HepG2 (cell line): ENCODE results near the gene RASA2. TPM values are rescaled to one million over a fixed set of nuclear protein-coding genes. Genes with fewer than 3 reads are reported as not detected.

ENCODE experiments used
- ATAC-seq: fragments of 200-7000 bp; cut with Tn5 transposase; 3 replicates; pipeline ENCODE4 v1.9.1; 2020; ENCODE audit warnings: mild to moderate bottlenecking, moderate library complexity
- BruUV-seq: library from RNA; stranded (reverse); fragments of 400-500 nt; replicated peaks from 2 replicates; lab custom pipeline; 2021; lab: Mats Ljungman, UMichigan
- CTCF ChIA-PET: fragments of 300-600 bp; formaldehyde crosslinking; extraction: SDS; loops from one replicate; lab custom pipeline; 2021; ENCODE audit warnings: low total read pairs, inconsistent platforms, low intra/inter-chr PET ratio; lab: Yijun Ruan, JAX
- POLR2A ChIA-PET: fragments of 350-600 bp; sonication (Branson Sonifier 250); formaldehyde crosslinking; loops from one replicate; lab custom pipeline; 2020; ENCODE audit warnings: antibody characterized with exemption, inconsistent platforms; lab: Yijun Ruan, JAX
- DNase-seq: peaks from one replicate; pipeline ENCODE4 v3.0.0-alpha.2; 2015; ENCODE audit warnings: low spot score
- FAIRE-seq: peaks from 3 replicates; lab custom pipeline; 2011; peaks lifted over from hg19 to GRCh38; lab: Jason Lieb, UNC
- H2AFZ ChIP-seq: one replicate; pipeline ENCODE4 v1.6.1; 2011; ENCODE audit warnings: low read length, inconsistent platforms
- H3K27ac ChIP-seq: fragments of 300-600 bp; 3 replicates; pipeline ENCODE4 v1.8.0; 2011; ENCODE audit warnings: mixed run types, mild to moderate bottlenecking, mixed read lengths, low read length, inconsistent platforms; ENCODE audit not compliant: insufficient read depth; ENCODE audit errors: extremely low read length
- H3K27me3 ChIP-seq, 2 experiments: fragments of 200-600 bp in 1 of 2; 2 replicates in 1 of 2; 3 replicates in 1 of 2; pipeline versions ENCODE4 v1.6.0 to v1.8.0; 2011; ENCODE audit warnings: low read length in 2 of 2, mild to moderate bottlenecking in 2 of 2, moderate library complexity in 2 of 2, inconsistent platforms in 1 of 2; ENCODE audit not compliant: insufficient read depth in 2 of 2, control insufficient read depth in 1 of 2
- H3K36me3 ChIP-seq, 2 experiments: fragments of 200-600 bp in 1 of 2; replicated peaks in 1 of 2; 2 replicates in 1 of 2; 3 replicates in 1 of 2; pipeline versions ENCODE4 v1.5.1 to v1.8.0; 2011; ENCODE audit warnings: low read length in 2 of 2, inconsistent platforms in 1 of 2; ENCODE audit not compliant: insufficient read depth in 2 of 2, control insufficient read depth in 1 of 2
- H3K4me1 ChIP-seq: 2 replicates; pipeline ENCODE4 v1.5.1; 2012; ENCODE audit warnings: low read length, inconsistent platforms; ENCODE audit not compliant: insufficient read depth
- H3K4me2 ChIP-seq: 2 replicates; pipeline ENCODE4 v1.6.0; 2011; ENCODE audit warnings: low read depth, low read length, inconsistent platforms
- H3K4me3 ChIP-seq, 3 experiments: fragments of 200-600 bp in 1 of 3; sonication (generic), shearing (Covaris generic) in 1 of 3; replicated peaks in 1 of 3; 2 replicates each; pipeline ENCODE4 v1.5.1; 2011 to 2016; ENCODE audit warnings: low read length in 3 of 3, inconsistent platforms in 2 of 3, low read depth in 2 of 3, mild to moderate bottlenecking in 2 of 3, control low read depth in 1 of 3, mixed read lengths in 1 of 3; ENCODE audit not compliant: insufficient read depth in 1 of 3
- H3K79me2 ChIP-seq: one replicate; pipeline ENCODE4 v1.6.1; 2011; ENCODE audit warnings: low read length, inconsistent platforms; ENCODE audit not compliant: insufficient read depth
- H3K9ac ChIP-seq: 2 replicates; pipeline ENCODE4 v1.6.0; 2011; ENCODE audit warnings: mild to moderate bottlenecking, low read depth, low read length, inconsistent platforms; ENCODE audit not compliant: insufficient read depth
- H3K9me3 ChIP-seq: 2 replicates; pipeline ENCODE4 v1.5.1; 2012; ENCODE audit warnings: mild to moderate bottlenecking, low read length
- H4K20me1 ChIP-seq: 2 replicates; pipeline ENCODE4 v1.6.0; 2011; ENCODE audit warnings: inconsistent platforms, mild to moderate bottlenecking, low read length, moderate library complexity; ENCODE audit not compliant: insufficient read depth
- ATM ChIP-seq: fragments of 450-650 bp; IDR thresholded peaks from 2 replicates; pipeline ENCODE4 v1.7.1; 2017; ENCODE audit warnings: mild to moderate bottlenecking, borderline replicate concordance
- MYNN ChIP-seq: sonication (generic); formaldehyde crosslinking; IDR thresholded peaks from 2 replicates; pipeline ENCODE4 v1.4.0; 2020; ENCODE audit warnings: mild to moderate bottlenecking, low read depth, missing genetic modification reagents
- SCMH1 ChIP-seq: sonication (generic); formaldehyde crosslinking; IDR thresholded peaks from 2 replicates; pipeline ENCODE4 v1.9.0; 2021; ENCODE audit warnings: missing genetic modification reagents, mild to moderate bottlenecking, borderline replicate concordance
- ZNF547 ChIP-seq: sonication (generic); formaldehyde crosslinking; IDR thresholded peaks from 2 replicates; pipeline ENCODE4 v1.5.1; 2020; ENCODE audit warnings: mild to moderate bottlenecking, missing genetic modification reagents
- WGBS: methylation state at CpG from one replicate; pipeline ENCODE4 v1.1.6; 2017; ENCODE audit warnings: low lambda C conversion rate; 5-methylcytosine and 5-hydroxymethylcytosine counted together
- in situ Hi-C: cut with HindIII; loops from 2 replicates; pipeline ENCODE4 v1.10.0; 2017; ENCODE audit warnings: low pct_unique_long_range_greater_than_20kb; ENCODE audit not compliant: extremely low pct_ligation_motif_present
- intact Hi-C: fragments of 100-400 bp; cut with micrococcal nuclease; formaldehyde crosslinking; loops from one replicate; pipeline ENCODE4 v1.10.0; 2022; ENCODE audit not compliant: unreplicated experiment
- polyA plus RNA-seq, 8 experiments: library from polyadenylated mRNA; depleted of rRNA in 3 of 8; stranded (reverse) in 7 of 8; unstranded in 1 of 8; fragments of >200 nt; fragmentation: Illumina TruSeq in 4 of 8; extraction: Trizol in 4 of 8; gene quantifications; 2 replicates each; pipeline versions ENCODE4 v1.2.1 to v1.2.3, GENCODE V29; 2011 to 2016; ENCODE audit warnings: low read depth in 4 of 8, missing spikeins in 1 of 8, mixed read lengths in 1 of 8; ENCODE audit not compliant: insufficient read depth in 1 of 8
- total RNA-seq, 5 experiments: library from RNA; depleted of rRNA; stranded (reverse); fragments of >200 nt; fragmentation: Illumina TruSeq; extraction: Trizol; gene quantifications; 2 replicates each; pipeline ENCODE4 v1.2.3, GENCODE V29; 2016; ENCODE audit warnings: low read depth in 1 of 5
- TF ChIP-seq, protein P1 (sequence below): sonication (generic); formaldehyde crosslinking; IDR thresholded peaks from one replicate; pipeline ENCODE4 v1.5.1; 2020; ENCODE audit warnings: mild to moderate bottlenecking, missing genetic modification reagents; ENCODE audit errors: not compliant biosample characterization
- TF ChIP-seq, protein P2 (sequence below): sonication (generic); formaldehyde crosslinking; IDR thresholded peaks from 2 replicates; pipeline ENCODE4 v1.4.0; 2020; ENCODE audit warnings: mild to moderate bottlenecking, missing genetic modification reagents
- TF ChIP-seq, protein P3 (sequence below): sonication (generic); formaldehyde crosslinking; IDR thresholded peaks from 2 replicates; pipeline ENCODE4 v1.4.0; 2020; ENCODE audit warnings: mild to moderate bottlenecking, missing genetic modification reagents

RASA2 gene
- total and polyA plus RNA-seq, 2 of the 13 experiments (the other 11 are each of a cell fraction or from before 2014, with no cell fraction given): 5.4 to 8.5 TPM

DNA sequence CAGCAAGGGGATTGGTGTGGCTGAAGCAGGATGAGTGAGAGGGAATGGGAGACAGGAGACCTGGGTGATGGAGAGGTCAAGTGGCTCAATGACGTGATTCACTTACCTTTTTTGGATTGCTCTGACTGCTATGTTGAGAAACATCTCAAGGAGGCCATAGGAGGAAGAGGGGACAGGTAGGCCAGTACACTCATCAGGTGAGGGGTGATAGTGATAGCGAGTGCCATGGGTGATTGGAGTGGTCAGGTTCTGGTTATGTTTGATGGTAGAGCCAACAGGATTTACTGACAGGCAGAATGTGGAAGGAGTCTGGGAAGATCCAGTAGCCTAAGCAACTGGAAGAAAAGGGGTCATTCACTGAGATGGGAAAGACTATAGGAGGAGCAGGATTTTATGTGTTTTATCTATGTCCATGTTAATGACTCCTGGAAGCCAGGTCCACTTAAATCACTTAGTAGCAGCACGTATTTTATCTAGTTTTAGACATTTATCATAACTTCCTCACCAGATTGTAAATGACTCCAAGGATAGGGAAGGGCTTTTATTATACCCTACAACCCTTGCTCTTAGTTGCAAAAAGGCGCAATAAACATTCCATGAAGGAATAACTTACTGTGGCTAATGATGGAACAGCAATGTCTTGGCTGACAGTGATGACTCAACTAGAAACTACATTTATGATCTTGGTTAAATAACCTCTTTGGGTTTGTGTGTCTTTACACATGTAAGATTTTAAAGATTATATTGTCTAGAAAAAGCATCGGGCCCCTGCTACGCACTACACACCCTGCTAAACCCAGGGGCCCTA, 131.5 kb downstream of the RASA2 start:
- Histone ChIP-seq H3K27ac (no peak overlapping the region), H3K4me3 (no peak overlapping the region), H2AFZ (no peak overlapping the region), H3K9ac (no peak overlapping the region), H3K4me1 (no peaks in the 10 kb centered on the region), H3K36me3 (no peaks in the 10 kb centered on the region), H3K79me2 (no peaks in the 10 kb centered on the region), H3K27me3 (no peaks in the 10 kb centered on the region; a peak in 1 of 5 replicates), H4K20me1 (no peaks in the 10 kb centered on the region), H3K9me3 (no peaks in the 10 kb centered on the region), H3K4me2 (no peak overlapping the region)
- BruUV-seq: no TSS peak
- ChIA-PET POLR2A (no interaction called here), CTCF (no interaction called here)
- TF ChIP-seq SCMH1: no peak
- TF ChIP-seq ZNF547 (CRISPR knock-in tag): no peak
- 93% methylated on average over 6 of the region's 6 CpGs for WGBS
- FAIRE-seq (no peak), DNase-seq (no peak), ATAC-seq (no peak)
- in situ Hi-C loops: no loop called here
- intact Hi-C loops: no loop called here

DNA sequence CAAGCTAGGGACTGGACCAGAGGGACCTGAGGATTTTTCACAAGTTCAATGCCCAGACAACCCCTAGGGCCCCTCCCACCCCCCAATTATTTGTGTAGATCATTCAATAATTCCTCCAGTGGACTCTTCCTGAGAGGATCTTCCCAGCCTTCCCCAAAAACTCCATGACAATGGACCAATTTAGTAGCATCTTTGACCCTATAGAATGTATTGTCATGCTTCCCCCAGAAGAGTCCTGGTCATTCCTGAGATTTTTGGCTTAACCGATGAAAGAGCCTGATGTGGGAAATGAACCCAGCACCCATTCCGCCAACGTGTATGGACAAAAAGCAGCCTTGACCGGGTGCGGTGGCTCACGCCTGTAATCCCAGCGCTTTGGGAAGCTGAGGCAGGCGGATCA, 132.1 kb downstream of the RASA2 start:
- H3K4me3 ChIP-seq: no peak overlapping the region
- no peak overlapping the region for H3K27ac ChIP-seq
- H3K79me2 ChIP-seq: no peaks in the 10 kb centered on the region
- H3K4me2 ChIP-seq: no peak overlapping the region
- 94% methylated on average over 8 of the region's 8 CpGs for WGBS
- H3K4me1 ChIP-seq: no peaks in the 10 kb centered on the region
- FAIRE-seq: no peak
- ATAC-seq: no peak
- ChIA-PET CTCF (no interaction called here), POLR2A (no interaction called here)
- H2AFZ ChIP-seq: no peak overlapping the region
- H3K27me3 ChIP-seq: peaks cover 0 to 2% of the 10 kb centered on the region in 2 experiments; a peak in 1 of 5 replicates
- no peaks in the 10 kb centered on the region for H4K20me1 ChIP-seq
- H3K9me3 ChIP-seq: no peaks in the 10 kb centered on the region
- BruUV-seq: no TSS peak
- in situ Hi-C loops (no loop called here), intact Hi-C loops (no loop called here)
- DNase-seq: no peak
- no peaks in the 10 kb centered on the region for H3K36me3 ChIP-seq
- no peak overlapping the region for H3K9ac ChIP-seq
- TF ChIP-seq MYNN (CRISPR knock-in tag) (no peak), ATM (no peak)
- TF ChIP-seq, protein P1, sequence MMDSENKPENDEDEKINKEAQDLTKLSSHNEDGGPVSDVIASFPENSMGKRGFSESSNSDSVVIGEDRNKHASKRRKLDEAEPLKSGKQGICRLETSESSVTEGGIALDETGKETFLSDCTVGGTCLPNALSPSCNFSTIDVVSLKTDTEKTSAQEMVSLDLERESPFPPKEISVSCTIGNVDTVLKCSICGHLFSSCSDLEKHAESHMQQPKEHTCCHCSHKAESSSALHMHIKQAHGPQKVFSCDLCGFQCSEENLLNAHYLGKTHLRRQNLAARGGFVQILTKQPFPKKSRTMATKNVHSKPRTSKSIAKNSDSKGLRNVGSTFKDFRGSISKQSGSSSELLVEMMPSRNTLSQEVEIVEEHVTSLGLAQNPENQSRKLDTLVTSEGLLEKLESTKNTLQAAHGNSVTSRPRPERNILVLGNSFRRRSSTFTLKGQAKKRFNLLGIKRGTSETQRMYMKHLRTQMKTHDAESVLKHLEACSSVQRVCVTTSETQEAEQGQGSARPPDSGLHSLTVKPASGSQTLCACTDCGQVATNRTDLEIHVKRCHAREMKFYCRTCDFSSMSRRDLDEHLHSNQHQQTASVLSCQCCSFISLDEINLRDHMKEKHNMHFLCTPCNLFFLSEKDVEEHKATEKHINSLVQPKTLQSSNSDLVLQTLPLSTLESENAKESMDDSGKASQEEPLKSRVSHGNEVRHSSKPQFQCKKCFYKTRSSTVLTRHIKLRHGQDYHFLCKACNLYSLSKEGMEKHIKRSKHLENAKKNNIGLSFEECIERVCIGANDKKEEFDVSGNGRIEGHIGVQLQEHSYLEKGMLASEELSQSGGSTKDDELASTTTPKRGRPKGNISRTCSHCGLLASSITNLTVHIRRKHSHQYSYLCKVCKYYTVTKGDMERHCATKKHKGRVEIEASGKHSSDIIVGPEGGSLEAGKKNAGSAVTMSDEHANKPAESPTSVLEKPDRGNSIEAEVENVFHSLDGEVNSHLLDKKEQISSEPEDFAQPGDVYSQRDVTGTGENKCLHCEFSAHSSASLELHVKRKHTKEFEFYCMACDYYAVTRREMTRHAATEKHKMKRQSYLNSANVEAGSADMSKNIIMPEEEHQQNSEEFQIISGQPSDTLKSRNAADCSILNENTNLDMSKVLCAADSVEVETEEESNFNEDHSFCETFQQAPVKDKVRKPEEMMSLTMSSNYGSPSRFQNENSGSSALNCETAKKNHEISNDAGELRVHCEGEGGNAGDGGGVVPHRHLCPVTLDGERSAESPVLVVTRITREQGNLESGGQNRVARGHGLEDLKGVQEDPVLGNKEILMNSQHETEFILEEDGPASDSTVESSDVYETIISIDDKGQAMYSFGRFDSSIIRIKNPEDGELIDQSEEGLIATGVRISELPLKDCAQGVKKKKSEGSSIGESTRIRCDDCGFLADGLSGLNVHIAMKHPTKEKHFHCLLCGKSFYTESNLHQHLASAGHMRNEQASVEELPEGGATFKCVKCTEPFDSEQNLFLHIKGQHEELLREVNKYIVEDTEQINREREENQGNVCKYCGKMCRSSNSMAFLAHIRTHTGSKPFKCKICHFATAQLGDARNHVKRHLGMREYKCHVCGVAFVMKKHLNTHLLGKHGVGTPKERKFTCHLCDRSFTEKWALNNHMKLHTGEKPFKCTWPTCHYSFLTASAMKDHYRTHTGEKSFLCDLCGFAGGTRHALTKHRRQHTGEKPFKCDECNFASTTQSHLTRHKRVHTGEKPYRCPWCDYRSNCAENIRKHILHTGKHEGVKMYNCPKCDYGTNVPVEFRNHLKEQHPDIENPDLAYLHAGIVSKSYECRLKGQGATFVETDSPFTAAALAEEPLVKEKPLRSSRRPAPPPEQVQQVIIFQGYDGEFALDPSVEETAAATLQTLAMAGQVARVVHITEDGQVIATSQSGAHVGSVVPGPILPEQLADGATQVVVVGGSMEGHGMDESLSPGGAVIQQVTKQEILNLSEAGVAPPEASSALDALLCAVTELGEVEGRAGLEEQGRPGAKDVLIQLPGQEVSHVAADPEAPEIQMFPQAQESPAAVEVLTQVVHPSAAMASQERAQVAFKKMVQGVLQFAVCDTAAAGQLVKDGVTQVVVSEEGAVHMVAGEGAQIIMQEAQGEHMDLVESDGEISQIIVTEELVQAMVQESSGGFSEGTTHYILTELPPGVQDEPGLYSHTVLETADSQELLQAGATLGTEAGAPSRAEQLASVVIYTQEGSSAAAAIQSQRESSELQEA (CRISPR knock-in tag): no peak
- TF ChIP-seq, protein P2, sequence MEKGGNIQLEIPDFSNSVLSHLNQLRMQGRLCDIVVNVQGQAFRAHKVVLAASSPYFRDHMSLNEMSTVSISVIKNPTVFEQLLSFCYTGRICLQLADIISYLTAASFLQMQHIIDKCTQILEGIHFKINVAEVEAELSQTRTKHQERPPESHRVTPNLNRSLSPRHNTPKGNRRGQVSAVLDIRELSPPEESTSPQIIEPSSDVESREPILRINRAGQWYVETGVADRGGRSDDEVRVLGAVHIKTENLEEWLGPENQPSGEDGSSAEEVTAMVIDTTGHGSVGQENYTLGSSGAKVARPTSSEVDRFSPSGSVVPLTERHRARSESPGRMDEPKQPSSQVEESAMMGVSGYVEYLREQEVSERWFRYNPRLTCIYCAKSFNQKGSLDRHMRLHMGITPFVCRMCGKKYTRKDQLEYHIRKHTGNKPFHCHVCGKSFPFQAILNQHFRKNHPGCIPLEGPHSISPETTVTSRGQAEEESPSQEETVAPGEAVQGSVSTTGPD: no peak
- TF ChIP-seq, protein P3, sequence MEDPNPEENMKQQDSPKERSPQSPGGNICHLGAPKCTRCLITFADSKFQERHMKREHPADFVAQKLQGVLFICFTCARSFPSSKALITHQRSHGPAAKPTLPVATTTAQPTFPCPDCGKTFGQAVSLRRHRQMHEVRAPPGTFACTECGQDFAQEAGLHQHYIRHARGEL (CRISPR knock-in tag): no peak
